Cardiac muscle cell (in vitro differentiated cells and primary cell): ENCODE measurements around the gene MSRB3. TPM values are rescaled to one million over a fixed set of nuclear protein-coding genes. Genes with fewer than 3 reads are reported as not detected.

Source experiments
- DNase-seq, 2 donors: peaks; one replicate each; pipeline versions ENCODE4 v3.0.0 to v3.0.0-alpha.2; 2010 to 2017; ENCODE audit warnings: low read depth in 1 of 2, low spot score in 1 of 2
- H3K27ac ChIP-seq: fragments of 200-600 bp; sonication (generic); 2 replicates; pipeline ENCODE4 v1.5.1; 2016
- H3K27me3 ChIP-seq: fragments of 200-600 bp; sonication (generic); 2 replicates; pipeline ENCODE4 v1.6.0; 2016; ENCODE audit warnings: control low read depth
- H3K36me3 ChIP-seq: fragments of 200-600 bp; sonication (generic); 2 replicates; pipeline ENCODE4 v1.5.1; 2016; ENCODE audit warnings: control low read depth
- H3K4me1 ChIP-seq: fragments of 200-600 bp; sonication (generic); 2 replicates; pipeline ENCODE4 v1.8.1; 2017; ENCODE audit warnings: low read depth, mild to moderate bottlenecking, mixed run types
- H3K4me3 ChIP-seq: fragments of 200-600 bp; sonication (generic); 2 replicates; pipeline ENCODE4 v1.5.1; 2016; ENCODE audit warnings: mild to moderate bottlenecking
- H3K9me3 ChIP-seq: fragments of 200-600 bp; sonication (generic); 2 replicates; pipeline ENCODE4 v1.5.1; 2017; ENCODE audit warnings: low read depth, mild to moderate bottlenecking, control low read depth
- CTCF ChIP-seq: IDR thresholded peaks from 2 replicates; pipeline ENCODE4 v1.5.1; 2012; ENCODE audit warnings: low read depth, mild to moderate bottlenecking, low read length
- polyA plus RNA-seq: library from polyadenylated mRNA; unstranded; fragments of >200 nt; fragmentation: Nextera tagmentation; extraction: Ambion mirVana; gene quantifications from 2 replicates; pipeline ENCODE4 v1.2.1, GENCODE V29; 2016
- total RNA-seq: library from RNA; depleted of rRNA; stranded (reverse); fragments of >200 nt; gene quantifications from 2 replicates; pipeline ENCODE4 v1.2.3, GENCODE V29; 2016

The MSRB3 gene
- total and polyA plus RNA-seq, 2 experiments from 2014 or later, result 41.0 to 72.4 TPM

- Histone ChIP-seq H3K4me3 (no peak overlapping the region), H3K36me3 (peaks cover 13% of the 10 kb centered on the region), H3K9me3 (no peaks in the 10 kb centered on the region), H3K4me1 (no peaks in the 10 kb centered on the region), H3K27ac (no peak overlapping the region), H3K27me3 (no peaks in the 10 kb centered on the region)
- TF ChIP-seq CTCF, result no peak
- DNase-seq, result no peak
These were observed 29.5 kb upstream of the MSRB3 start for GRCh38 chr12:65248656-65249633.

- H3K9me3 ChIP-seq, result no peaks in the 10 kb centered on the region
- DNase-seq, result no peak
- H3K4me1 ChIP-seq, result no peaks in the 10 kb centered on the region
- H3K27ac ChIP-seq, result no peak overlapping the region
- no peak overlapping the region for H3K4me3 ChIP-seq
- no peak for TF ChIP-seq CTCF
- H3K36me3 ChIP-seq, result no peaks in the 10 kb centered on the region
- no peaks in the 10 kb centered on the region for H3K27me3 ChIP-seq
These were observed 26.0 kb upstream of the MSRB3 start for GRCh38 chr12:65252515-65252914.

- H3K27me3 ChIP-seq, result no peaks in the 10 kb centered on the region
- no peak overlapping the region for H3K27ac ChIP-seq
- H3K4me3 ChIP-seq, result no peak overlapping the region
- H3K36me3 ChIP-seq, result no peaks in the 10 kb centered on the region
- TF ChIP-seq CTCF, result no peak
- no peaks in the 10 kb centered on the region for H3K4me1 ChIP-seq
- DNase-seq, result no peak
- no peaks in the 10 kb centered on the region for H3K9me3 ChIP-seq
These were observed 20.5 kb upstream of the MSRB3 start for GRCh38 chr12:65257986-65258385.

- Histone ChIP-seq H3K9me3 (no peaks in the 10 kb centered on the region), H3K36me3 (no peaks in the 10 kb centered on the region), H3K27ac (no peak overlapping the region), H3K4me3 (no peak overlapping the region), H3K27me3 (no peaks in the 10 kb centered on the region), H3K4me1 (no peaks in the 10 kb centered on the region)
- DNase-seq, result no peak
- no peak for TF ChIP-seq CTCF
These were observed 19.0 kb upstream of the MSRB3 start for GRCh38 chr12:65259501-65259900.

GRCh38 chr12:65263777-65264176, 14.7 kb upstream of the MSRB3 start:
- Histone ChIP-seq H3K4me1 (no peaks in the 10 kb centered on the region), H3K9me3 (no peaks in the 10 kb centered on the region), H3K4me3 (no peak overlapping the region), H3K27me3 (no peaks in the 10 kb centered on the region), H3K27ac (no peak overlapping the region), H3K36me3 (no peaks in the 10 kb centered on the region)
- DNase-seq, result no peak
- no peak for TF ChIP-seq CTCF
